Stimulated activated CD4-positive, alpha-beta T cell treated with anti-CD3 and anti-CD28 coated beads, Interleukin-15, amount 100 ng/mL, for 48 hours (primary cell): Measurements from ENCODE around the gene MRGPRE.

Experiments
- DNase-seq, 2 donors: peaks; one replicate each; pipeline ENCODE4 v3.0.0-alpha.2; 2020; ENCODE audit warnings: low read depth in 2 of 2

MRGPRE gene

GRCh38 chr11:3213659-3214419 lies 18.4 kb downstream of the MRGPRE start:
- DNase-seq: no peak

GRCh38 chr11:3208272-3208671 lies 23.9 kb downstream of the MRGPRE start:
- no peak for DNase-seq

- no peak for DNase-seq
These were observed 24.6 kb downstream of the MRGPRE start for GRCh38 chr11:3207526-3208189.

- DNase-seq: no peak
These were observed 25.4 kb downstream of the MRGPRE start for GRCh38 chr11:3206922-3207204.

- DNase-seq: no peak
These were observed 25.9 kb downstream of the MRGPRE start for GRCh38 chr11:3206156-3206921.

GRCh38 chr11:3205261-3206155 lies 26.7 kb downstream of the MRGPRE start:
- DNase-seq: no peak

GRCh38 chr11:3204141-3205015 lies 27.8 kb downstream of the MRGPRE start:
- no peak for DNase-seq

- no peak for DNase-seq
These were observed 28.8 kb downstream of the MRGPRE start for GRCh38 chr11:3203221-3204043.

GRCh38 chr11:3202759-3203158 lies 29.5 kb downstream of the MRGPRE start:
- no peak for DNase-seq

- no peak for DNase-seq
These were observed 29.9 kb downstream of the MRGPRE start for GRCh38 chr11:3202305-3202704.

- DNase-seq: no peak
These were observed 30.5 kb downstream of the MRGPRE start for GRCh38 chr11:3201677-3202181.

- no peak for DNase-seq
These were observed 31.1 kb downstream of the MRGPRE start for GRCh38 chr11:3201112-3201581.

GRCh38 chr11:3200388-3201111 lies 31.7 kb downstream of the MRGPRE start:
- DNase-seq: no peak

- DNase-seq: no peak
These were observed 32.5 kb downstream of the MRGPRE start for GRCh38 chr11:3199537-3200295.

- no peak for DNase-seq
These were observed 33.4 kb downstream of the MRGPRE start for GRCh38 chr11:3198815-3199214.

GRCh38 chr11:3197878-3198528 lies 34.2 kb downstream of the MRGPRE start:
- no peak for DNase-seq

- DNase-seq: no peak
These were observed 35.0 kb downstream of the MRGPRE start for GRCh38 chr11:3197044-3197695.
